Fibroblast of pulmonary artery (primary cell): ENCODE measurements around the gene CUL4A.
A peak's percentile ranks its signal among the peaks of the same experiment; 100 is the strongest.

Experiments
- DNase-seq: peaks from one replicate; pipeline ENCODE4 v3.0.0-alpha.2; 2010; ENCODE audit warnings: low read depth
- H3K4me3 ChIP-seq: replicated peaks from 2 replicates; pipeline ENCODE4 v1.5.1; 2011; ENCODE audit warnings: low read depth, mild to moderate bottlenecking, control low read depth, low read length, moderate library complexity
- TF ChIP-seq, protein P1 (sequence below): IDR thresholded peaks from 2 replicates; pipeline ENCODE4 v1.5.1; 2011; ENCODE audit warnings: mild to moderate bottlenecking, control low read depth, low read length, inconsistent platforms; ENCODE audit errors: missing control alignments

CUL4A gene

DNA sequence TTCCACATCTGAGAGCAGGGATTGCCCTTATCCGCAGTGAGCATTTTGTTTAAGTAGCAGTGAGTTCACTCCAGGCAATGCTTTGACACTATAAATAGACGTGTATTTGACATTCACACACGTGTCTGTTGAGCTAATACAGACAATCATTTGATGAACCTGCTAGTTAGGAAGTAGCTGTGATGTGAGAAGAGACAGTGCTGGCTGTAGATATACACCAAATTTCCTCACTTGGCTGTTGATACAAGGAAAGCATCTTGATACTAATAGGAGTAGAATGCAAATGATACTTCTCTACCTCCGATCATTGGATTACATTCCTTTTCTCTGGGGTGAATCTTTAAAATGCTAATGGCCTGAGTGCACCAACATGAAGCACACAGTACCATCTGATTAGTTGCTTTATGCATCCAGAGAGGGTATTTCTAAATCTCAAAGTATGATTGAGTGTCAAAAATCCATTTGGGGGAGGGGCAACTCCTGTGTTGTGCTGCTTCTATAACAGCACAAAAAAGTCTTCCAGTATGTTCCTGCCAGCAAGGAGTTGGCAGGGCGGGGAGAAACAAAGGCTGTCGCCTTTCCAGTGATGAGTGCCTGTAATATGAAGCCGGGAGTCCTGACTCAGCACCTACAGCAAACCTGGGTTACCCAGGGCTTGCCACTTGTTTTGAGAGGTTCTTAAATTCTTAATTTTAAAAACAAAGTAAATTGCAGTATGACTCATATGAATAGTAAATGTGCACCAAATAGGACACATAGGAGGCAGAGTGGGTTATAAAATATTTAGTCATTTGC, 7.0 kb downstream of the CUL4A start:
- no peak overlapping the region for H3K4me3 ChIP-seq
- TF ChIP-seq, protein P1, sequence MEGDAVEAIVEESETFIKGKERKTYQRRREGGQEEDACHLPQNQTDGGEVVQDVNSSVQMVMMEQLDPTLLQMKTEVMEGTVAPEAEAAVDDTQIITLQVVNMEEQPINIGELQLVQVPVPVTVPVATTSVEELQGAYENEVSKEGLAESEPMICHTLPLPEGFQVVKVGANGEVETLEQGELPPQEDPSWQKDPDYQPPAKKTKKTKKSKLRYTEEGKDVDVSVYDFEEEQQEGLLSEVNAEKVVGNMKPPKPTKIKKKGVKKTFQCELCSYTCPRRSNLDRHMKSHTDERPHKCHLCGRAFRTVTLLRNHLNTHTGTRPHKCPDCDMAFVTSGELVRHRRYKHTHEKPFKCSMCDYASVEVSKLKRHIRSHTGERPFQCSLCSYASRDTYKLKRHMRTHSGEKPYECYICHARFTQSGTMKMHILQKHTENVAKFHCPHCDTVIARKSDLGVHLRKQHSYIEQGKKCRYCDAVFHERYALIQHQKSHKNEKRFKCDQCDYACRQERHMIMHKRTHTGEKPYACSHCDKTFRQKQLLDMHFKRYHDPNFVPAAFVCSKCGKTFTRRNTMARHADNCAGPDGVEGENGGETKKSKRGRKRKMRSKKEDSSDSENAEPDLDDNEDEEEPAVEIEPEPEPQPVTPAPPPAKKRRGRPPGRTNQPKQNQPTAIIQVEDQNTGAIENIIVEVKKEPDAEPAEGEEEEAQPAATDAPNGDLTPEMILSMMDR: no peak
- peak; percentile 60 for DNase-seq

DNA sequence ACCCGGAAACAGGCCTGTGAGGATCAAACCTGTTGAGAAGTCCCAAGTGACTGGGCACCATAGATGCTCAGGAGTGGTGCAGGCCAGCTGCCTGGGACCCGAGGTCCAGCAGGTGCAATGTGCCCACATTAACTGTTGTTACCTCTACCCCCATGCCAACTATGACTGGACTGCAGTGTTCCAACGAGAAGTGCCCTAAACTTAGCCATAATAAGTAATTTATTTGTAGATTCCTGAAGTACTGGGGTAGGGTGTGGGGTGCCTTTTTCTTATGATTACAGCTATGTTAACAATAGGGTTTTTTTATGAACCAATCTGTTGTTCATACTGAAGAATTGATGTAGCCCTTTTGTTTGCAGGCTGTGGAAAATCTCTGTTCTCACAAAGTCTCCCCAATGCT, 9.2 kb downstream of the CUL4A start:
- TF ChIP-seq, protein P1: no peak
- H3K4me3 ChIP-seq: no peak overlapping the region
- DNase-seq: no peak

DNA sequence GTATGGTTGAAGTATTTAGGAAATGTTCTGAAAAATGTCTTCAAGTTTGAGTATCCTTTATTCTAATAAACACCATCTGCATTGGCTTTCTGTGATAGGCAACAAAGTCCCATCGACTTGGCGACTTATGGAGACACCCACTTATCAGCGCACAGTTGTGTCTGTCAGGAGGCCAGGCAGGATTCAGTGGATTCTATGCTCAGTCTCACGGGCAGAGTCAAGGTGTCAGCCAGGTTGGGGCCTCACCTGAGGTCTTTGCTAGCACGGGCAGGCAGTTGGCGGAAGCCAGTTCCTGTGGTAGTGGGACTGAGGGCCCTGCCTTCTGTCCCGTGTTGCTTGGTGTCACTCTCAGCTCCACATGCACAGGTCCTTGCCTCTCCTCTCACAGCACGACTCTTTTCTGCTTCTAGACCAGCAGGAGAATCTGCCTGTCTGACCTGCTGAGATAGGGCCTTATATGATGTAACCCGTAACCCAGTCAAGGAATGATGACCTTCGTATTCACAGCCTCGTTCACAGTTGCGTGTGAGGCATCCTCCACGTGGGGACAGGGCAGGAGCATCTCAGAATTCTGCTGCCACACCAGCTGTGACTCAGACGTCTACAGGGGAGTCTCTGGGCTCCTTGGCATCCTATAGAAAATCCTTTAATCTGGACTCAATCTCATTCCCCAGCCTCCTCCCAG, 10.0 kb downstream of the CUL4A start:
- H3K4me3 ChIP-seq: no peak overlapping the region
- TF ChIP-seq, protein P1: no peak
- DNase-seq: no peak

DNA sequence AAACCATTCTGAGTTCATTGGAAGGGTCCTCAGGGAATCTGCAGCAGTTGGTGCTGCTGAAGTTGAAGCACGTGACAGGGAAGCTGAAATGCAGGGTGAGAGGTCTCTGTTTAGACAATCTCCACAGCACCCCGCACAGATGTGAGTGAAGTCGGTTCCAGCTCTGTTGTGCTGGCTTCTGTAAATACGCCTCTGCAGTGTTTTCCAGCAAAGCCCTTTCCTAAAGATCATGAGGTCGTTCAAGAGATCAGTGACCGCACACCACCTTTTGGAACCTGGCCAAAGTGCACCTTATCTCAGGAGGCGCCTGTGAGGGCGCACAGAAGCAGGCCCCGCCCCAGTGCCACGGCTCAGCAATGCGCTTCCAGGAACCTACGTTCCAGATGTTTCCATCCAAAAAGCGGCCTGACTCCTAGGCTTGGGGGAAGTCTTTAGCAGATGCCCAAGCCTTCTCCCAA, 10.8 kb downstream of the CUL4A start:
- H3K4me3 ChIP-seq: no peak overlapping the region
- TF ChIP-seq, protein P1: no peak
- no peak for DNase-seq

DNA sequence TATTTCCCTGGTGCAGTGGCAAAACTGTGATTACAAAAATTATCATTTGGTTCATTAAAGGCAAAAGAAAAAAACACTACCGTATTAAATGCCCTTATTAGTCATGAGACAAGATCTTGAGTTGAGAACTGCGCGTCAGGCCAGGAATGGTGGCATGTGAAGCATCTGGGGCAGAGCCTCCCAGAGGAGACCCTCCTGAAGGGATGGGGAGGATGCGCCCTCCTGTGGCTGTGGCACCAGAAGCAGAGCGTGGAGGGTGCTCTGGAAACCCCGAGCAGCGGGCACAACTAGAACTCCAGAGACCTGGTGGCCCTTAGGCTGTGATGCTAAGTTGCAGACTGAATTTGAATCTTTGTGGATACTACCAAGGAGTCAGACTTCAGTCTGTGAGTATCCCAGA, 11.5 kb downstream of the CUL4A start:
- no peak overlapping the region for H3K4me3 ChIP-seq
- DNase-seq: peak; percentile 21
- TF ChIP-seq, protein P1: peak; percentile 28

DNA sequence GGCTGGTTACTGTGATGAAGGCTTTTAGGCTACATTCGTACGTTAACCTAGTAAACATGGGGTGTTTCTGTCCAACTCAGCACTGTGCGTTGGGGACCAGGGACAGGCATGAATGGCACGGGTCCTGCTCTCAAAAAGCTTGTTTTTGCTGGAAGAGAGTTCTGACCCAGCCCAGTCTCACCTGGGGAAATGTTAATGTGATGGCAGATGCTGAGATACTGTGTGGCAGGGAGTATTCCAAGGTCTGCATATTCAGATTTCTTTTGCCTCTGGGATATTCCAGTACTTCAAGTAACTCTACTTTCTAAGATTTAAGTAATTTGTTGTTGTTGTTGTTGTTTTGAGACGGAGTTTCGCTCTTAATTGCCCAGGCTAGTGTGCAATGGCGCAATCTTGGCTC, 13.7 kb downstream of the CUL4A start:
- no peak overlapping the region for H3K4me3 ChIP-seq
- DNase-seq: no peak
- TF ChIP-seq, protein P1: no peak
